ENCODE data around the gene CCDC174.
"Not testable (repeated sequence)": the region's sequence is repeated elsewhere in the genome, so short reads cannot be mapped to it uniquely, and the experiment has no call there.

CCDC174 gene

GRCh38 chr3:14651440-14652251 is at the start of gene CCDC174:
Gene CCDC174, plus strand, starts transcription at chr3:14651762. Its CDS starts 75 bp downstream, at chr3:14651837.
- peak; percentile 96 for DNase-seq

GRCh38 chr3:14602006-14602803 is 49.4 kb upstream of the CCDC174 start:
- DNase-seq = no peak

GRCh38 chr3:14602804-14603644 is 48.5 kb upstream of the CCDC174 start:
- DNase-seq = no peak

- DNase-seq = no peak
Measured at GRCh38 chr3:14605067-14605466, 46.5 kb upstream of the CCDC174 start.

GRCh38 chr3:14605744-14606143 is 45.8 kb upstream of the CCDC174 start:
- no peak for DNase-seq

GRCh38 chr3:14606669-14607339 is 44.8 kb upstream of the CCDC174 start:
- DNase-seq = no peak

- DNase-seq = no peak
Measured at GRCh38 chr3:14608298-14608697, 43.3 kb upstream of the CCDC174 start.

- DNase-seq = not testable (repeated sequence)
Measured at GRCh38 chr3:14609058-14609457, 42.5 kb upstream of the CCDC174 start.

GRCh38 chr3:14609506-14609905 is 42.1 kb upstream of the CCDC174 start:
- no peak for DNase-seq

- no peak for DNase-seq
Measured at GRCh38 chr3:14609941-14610340, 41.6 kb upstream of the CCDC174 start.

GRCh38 chr3:14614189-14614588 is 37.4 kb upstream of the CCDC174 start:
- DNase-seq = no peak

GRCh38 chr3:14614862-14615261 is 36.7 kb upstream of the CCDC174 start:
- no peak for DNase-seq

GRCh38 chr3:14616606-14617507 is 34.7 kb upstream of the CCDC174 start:
- DNase-seq = no peak

GRCh38 chr3:14617508-14618023 is 34.0 kb upstream of the CCDC174 start:
- no peak for DNase-seq

- no peak for DNase-seq
Measured at GRCh38 chr3:14619605-14620004, 32.0 kb upstream of the CCDC174 start.

- no peak for DNase-seq
Measured at GRCh38 chr3:14620512-14620911, 31.1 kb upstream of the CCDC174 start.

- no peak for DNase-seq
Measured at GRCh38 chr3:14621093-14621492, 30.5 kb upstream of the CCDC174 start.

GRCh38 chr3:14622368-14622767 is 29.2 kb upstream of the CCDC174 start:
- no peak for DNase-seq

GRCh38 chr3:14623569-14624051 is 28.0 kb upstream of the CCDC174 start:
- no peak for DNase-seq

- no peak for DNase-seq
Measured at GRCh38 chr3:14624498-14624897, 27.1 kb upstream of the CCDC174 start.

GRCh38 chr3:14625443-14625842 is 26.1 kb upstream of the CCDC174 start:
- DNase-seq = no peak
